Upper lobe of right lung (tissue), 1 donor: ENCODE measurements around the gene MYRF. TPM values are rescaled to one million over a fixed set of nuclear protein-coding genes. Genes with fewer than 3 reads are reported as not detected.

ENCODE experiments used
- ATAC-seq: fragments of 200-7000 bp; cut with Tn5 transposase; one replicate; pipeline ENCODE4 v1.9.1; 2020; ENCODE audit warnings: mild to moderate bottlenecking, moderate library complexity
- DNase-seq: peaks from one replicate; pipeline ENCODE4 v3.0.0-alpha.2; 2020
- H3K27ac ChIP-seq: fragments of 200-600 bp; one replicate; pipeline ENCODE4 v1.8.0; 2022
- H3K27me3 ChIP-seq: fragments of 200-600 bp; one replicate; pipeline ENCODE4 v1.8.0; 2022; ENCODE audit warnings: mild to moderate bottlenecking
- H3K36me3 ChIP-seq: fragments of 200-600 bp; one replicate; pipeline ENCODE4 v1.8.0; 2022
- H3K4me1 ChIP-seq: fragments of 200-600 bp; one replicate; pipeline ENCODE4 v1.8.0; 2022
- H3K4me3 ChIP-seq: fragments of 200-600 bp; one replicate; pipeline ENCODE4 v1.8.0; 2022; ENCODE audit warnings: mild to moderate bottlenecking
- H3K9me3 ChIP-seq: fragments of 200-600 bp; one replicate; pipeline ENCODE4 v1.8.0; 2022
- CTCF ChIP-seq: fragments of 200-600 bp; IDR thresholded peaks from one replicate; pipeline ENCODE4 v1.8.0; 2022; ENCODE audit warnings: antibody characterized with exemption
- intact Hi-C: fragments of 100-400 bp; cut with DNase I; formaldehyde crosslinking; loops from one replicate; pipeline ENCODE4 v1.11.0; 2022
- total RNA-seq: library from RNA; stranded (reverse); fragmentation: NEBNext Ultra II Directional; extraction: Animal tissue kit (Norgen Biotek cat#: 25700); gene quantifications from one replicate; pipeline ENCODE4 v1.2.1, GENCODE V29; 2021
- donor health status: DM: no; HTN: yes; CAD: no; lungs with severe emphysema.

Gene MYRF
- total RNA-seq, 1 donor from 2014 or later: 62.6 TPM

- DNase-seq (peak; percentile 72), ATAC-seq (peak; percentile 31)
- no peaks in the 10 kb centered on the region for H3K27me3 ChIP-seq
- no peaks in the 10 kb centered on the region for H3K9me3 ChIP-seq
- no peaks in the 10 kb centered on the region for H3K36me3 ChIP-seq
- peak; percentile 50 for TF ChIP-seq CTCF
- peaks cover 19% of the 10 kb centered on the region for H3K4me1 ChIP-seq
- peak overlapping the region; percentile 67 for H3K4me3 ChIP-seq
- intact Hi-C loops: no loop called here
- peak overlapping the region; percentile 80 for H3K27ac ChIP-seq
These were observed 76.4 kb downstream of the MYRF start for GRCh38 chr11:61828629-61829407.

GRCh38 chr11:61829806-61830205 is 77.4 kb downstream of the MYRF start:
- Histone ChIP-seq H3K27ac (no peak overlapping the region), H3K4me3 (peak overlapping the region; percentile 67), H3K27me3 (no peaks in the 10 kb centered on the region), H3K9me3 (no peaks in the 10 kb centered on the region), H3K36me3 (no peaks in the 10 kb centered on the region), H3K4me1 (peaks cover 27% of the 10 kb centered on the region)
- intact Hi-C loops: no loop called here
- DNase-seq (no peak), ATAC-seq (no peak)
- TF ChIP-seq CTCF: no peak

- ATAC-seq (no peak), DNase-seq (no peak)
- no peak for TF ChIP-seq CTCF
- H3K36me3 ChIP-seq: no peaks in the 10 kb centered on the region
- intact Hi-C loops: no loop called here
- no peaks in the 10 kb centered on the region for H3K27me3 ChIP-seq
- H3K9me3 ChIP-seq: no peaks in the 10 kb centered on the region
- peak overlapping the region; percentile 63 for H3K27ac ChIP-seq
- peak overlapping the region; percentile 3 for H3K4me3 ChIP-seq
- H3K4me1 ChIP-seq: peaks cover 28% of the 10 kb centered on the region
These were observed 78.0 kb downstream of the MYRF start for GRCh38 chr11:61830237-61831105.

GRCh38 chr11:61832207-61832606 is 79.8 kb downstream of the MYRF start:
- intact Hi-C loops: no loop called here
- Histone ChIP-seq H3K9me3 (no peaks in the 10 kb centered on the region), H3K27me3 (no peaks in the 10 kb centered on the region), H3K27ac (no peak overlapping the region), H3K36me3 (no peaks in the 10 kb centered on the region), H3K4me1 (peaks cover 28% of the 10 kb centered on the region), H3K4me3 (no peak overlapping the region)
- no peak for TF ChIP-seq CTCF
- DNase-seq: no peak
- ATAC-seq: no peak

GRCh38 chr11:61832754-61833153 is 80.3 kb downstream of the MYRF start:
- peaks cover 28% of the 10 kb centered on the region for H3K4me1 ChIP-seq
- ATAC-seq (no peak), DNase-seq (no peak)
- H3K27me3 ChIP-seq: no peaks in the 10 kb centered on the region
- intact Hi-C loops: no loop called here
- H3K36me3 ChIP-seq: no peaks in the 10 kb centered on the region
- H3K9me3 ChIP-seq: no peaks in the 10 kb centered on the region
- TF ChIP-seq CTCF: no peak
- H3K27ac ChIP-seq: no peak overlapping the region
- H3K4me3 ChIP-seq: no peak overlapping the region
